Parathyroid adenoma (tissue), 2 donors: ENCODE measurements around the gene POLD4.

Experiments used
- H2AFZ ChIP-seq: fragments of 300-600 bp; sonication (generic); one replicate; pipeline ENCODE4 v1.7.0; 2017; ENCODE audit warnings: antibody characterized with exemption, mild to moderate bottlenecking
- H3K27ac ChIP-seq: fragments of 300-600 bp; sonication (generic); one replicate; pipeline ENCODE4 v1.7.0; 2017
- H3K27me3 ChIP-seq: fragments of 300-600 bp; sonication (generic); one replicate; pipeline ENCODE4 v1.7.0; 2017; ENCODE audit warnings: low read length; ENCODE audit not compliant: control insufficient read depth, insufficient read depth
- H3K36me3 ChIP-seq: fragments of 300-600 bp; sonication (generic); one replicate; pipeline ENCODE4 v1.7.0; 2017; ENCODE audit warnings: low read length; ENCODE audit not compliant: control insufficient read depth, insufficient read depth
- H3K4me1 ChIP-seq: fragments of 300-600 bp; sonication (generic); one replicate; pipeline ENCODE4 v1.7.0; 2017; ENCODE audit warnings: control low read depth
- H3K4me2 ChIP-seq: fragments of 300-600 bp; sonication (generic); one replicate; pipeline ENCODE4 v1.7.0; 2017; ENCODE audit warnings: low read length
- H3K4me3 ChIP-seq: fragments of 300-600 bp; sonication (generic); one replicate; pipeline ENCODE4 v1.7.0; 2017; ENCODE audit warnings: low read depth, low read length
- H3K79me2 ChIP-seq: fragments of 300-600 bp; sonication (generic); one replicate; pipeline ENCODE4 v1.7.0; 2017; ENCODE audit warnings: control low read depth
- H3K9ac ChIP-seq: fragments of 300-600 bp; sonication (generic); one replicate; pipeline ENCODE4 v1.7.0; 2017; ENCODE audit warnings: mild to moderate bottlenecking
- H3K9me3 ChIP-seq: fragments of 300-600 bp; sonication (generic); one replicate; pipeline ENCODE4 v1.7.0; 2017; ENCODE audit warnings: low read length; ENCODE audit not compliant: control insufficient read depth
- TF ChIP-seq, protein P1 (sequence below): fragments of 300-600 bp; sonication (generic); IDR thresholded peaks from one replicate; pipeline ENCODE4 v1.7.0; 2017; ENCODE audit warnings: antibody characterized with exemption, mild to moderate bottlenecking
- donor health status: primary hyperparathyroidism.

Gene POLD4

DNA sequence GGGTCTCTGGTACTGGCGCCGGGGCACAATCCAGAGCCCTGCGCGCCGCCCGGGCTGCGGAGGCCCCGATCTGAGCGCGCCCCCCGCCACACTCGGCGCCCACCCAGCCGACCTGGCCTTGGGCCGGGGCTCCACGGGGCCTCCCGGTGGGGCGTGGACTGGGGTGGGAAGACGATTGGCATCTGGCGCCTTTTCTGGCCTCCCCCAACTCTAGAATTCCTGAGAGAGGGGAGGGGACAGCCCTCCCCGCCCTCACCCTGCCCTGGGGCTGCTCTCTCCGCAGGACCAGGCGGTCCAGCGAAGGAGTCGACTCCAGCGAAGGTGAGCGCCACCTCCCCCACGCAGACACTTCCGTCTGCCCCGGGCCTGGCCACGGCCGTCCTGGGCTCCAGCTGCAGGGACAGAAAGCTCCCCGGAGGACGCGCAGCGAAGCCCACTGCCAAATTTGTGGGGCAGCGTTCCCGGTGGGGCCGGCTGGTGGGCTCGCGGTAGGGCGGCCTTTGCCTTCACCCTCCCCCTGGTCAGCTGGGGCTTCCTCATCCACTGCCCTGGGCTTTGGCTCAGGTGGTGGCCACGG, 49.4 kb downstream of the POLD4 start:
- Histone ChIP-seq H3K9ac (no peak overlapping the region), H3K27ac (no peak overlapping the region), H3K4me1 (no peaks in the 10 kb centered on the region)

DNA sequence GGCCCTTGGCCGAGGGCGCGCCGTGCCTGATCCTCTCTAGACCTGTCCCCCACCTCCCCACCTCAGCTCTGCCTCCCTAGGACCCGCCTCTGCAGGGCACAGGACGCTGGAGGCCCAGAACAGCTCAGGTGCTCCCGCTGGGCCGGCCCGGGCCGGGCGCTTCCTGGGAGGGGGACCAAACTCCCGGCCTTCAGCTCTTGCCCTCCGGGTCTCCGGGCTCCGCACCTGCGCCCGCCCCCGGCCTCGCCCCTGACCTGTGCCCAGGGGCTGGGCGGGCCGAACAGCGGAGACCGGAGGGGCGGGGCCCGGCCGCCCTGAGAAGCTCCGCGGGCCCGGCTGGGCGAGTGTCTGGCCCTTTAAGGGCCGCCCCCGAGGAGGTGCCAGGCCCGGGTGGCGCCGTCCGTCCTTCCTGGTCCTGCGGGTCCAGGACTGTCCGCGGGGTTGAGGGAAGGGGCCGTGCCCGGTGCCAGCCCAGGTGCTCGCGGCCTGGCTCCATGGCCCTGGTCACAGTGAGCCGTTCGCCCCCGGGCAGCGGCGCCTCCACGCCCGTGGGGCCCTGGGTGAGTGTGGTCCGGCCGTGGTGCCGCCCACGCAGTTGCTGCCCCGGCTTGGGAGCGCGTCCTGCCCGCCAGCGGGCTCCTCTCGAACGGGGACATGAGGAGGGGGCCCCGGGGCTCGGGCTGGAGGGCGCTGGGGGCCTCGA, 50.1 kb downstream of the POLD4 start, which contains the start of gene SSH3:
SSH3 (plus strand) TSS at position 399 of the 703 bp plus-strand sequence; CDS start at position 495, 96 bp downstream.
- Histone ChIP-seq H3K27ac (peak within 1 kb of the TSS; percentile 37), H3K4me1 (no peaks in the 10 kb centered on the region), H3K36me3 (no peaks in the 10 kb centered on the region), H3K27me3 (no peaks in the 10 kb centered on the region), H3K4me2 (peak within 1 kb of the TSS; percentile 91), H3K4me3 (peak within 1 kb of the TSS; percentile 68), H3K9me3 (no peaks in the 10 kb centered on the region), H2AFZ (peak within 1 kb of the TSS; percentile 44), H3K9ac (no peak within 1 kb of the TSS), H3K79me2 (no peaks in the 10 kb centered on the region)
- TF ChIP-seq, protein P1, sequence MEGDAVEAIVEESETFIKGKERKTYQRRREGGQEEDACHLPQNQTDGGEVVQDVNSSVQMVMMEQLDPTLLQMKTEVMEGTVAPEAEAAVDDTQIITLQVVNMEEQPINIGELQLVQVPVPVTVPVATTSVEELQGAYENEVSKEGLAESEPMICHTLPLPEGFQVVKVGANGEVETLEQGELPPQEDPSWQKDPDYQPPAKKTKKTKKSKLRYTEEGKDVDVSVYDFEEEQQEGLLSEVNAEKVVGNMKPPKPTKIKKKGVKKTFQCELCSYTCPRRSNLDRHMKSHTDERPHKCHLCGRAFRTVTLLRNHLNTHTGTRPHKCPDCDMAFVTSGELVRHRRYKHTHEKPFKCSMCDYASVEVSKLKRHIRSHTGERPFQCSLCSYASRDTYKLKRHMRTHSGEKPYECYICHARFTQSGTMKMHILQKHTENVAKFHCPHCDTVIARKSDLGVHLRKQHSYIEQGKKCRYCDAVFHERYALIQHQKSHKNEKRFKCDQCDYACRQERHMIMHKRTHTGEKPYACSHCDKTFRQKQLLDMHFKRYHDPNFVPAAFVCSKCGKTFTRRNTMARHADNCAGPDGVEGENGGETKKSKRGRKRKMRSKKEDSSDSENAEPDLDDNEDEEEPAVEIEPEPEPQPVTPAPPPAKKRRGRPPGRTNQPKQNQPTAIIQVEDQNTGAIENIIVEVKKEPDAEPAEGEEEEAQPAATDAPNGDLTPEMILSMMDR: no peak

More for the DNA sequence above, 49.4 kb downstream of the POLD4 start:
- Histone ChIP-seq H3K4me2 (peak overlapping the region; percentile 91), H3K79me2 (no peaks in the 10 kb centered on the region), H3K27me3 (no peaks in the 10 kb centered on the region), H3K4me3 (peak overlapping the region; percentile 68), H3K9me3 (no peaks in the 10 kb centered on the region), H3K36me3 (no peaks in the 10 kb centered on the region), H2AFZ (peak overlapping the region; percentile 44)
- TF ChIP-seq, protein P1: no peak

DNA sequence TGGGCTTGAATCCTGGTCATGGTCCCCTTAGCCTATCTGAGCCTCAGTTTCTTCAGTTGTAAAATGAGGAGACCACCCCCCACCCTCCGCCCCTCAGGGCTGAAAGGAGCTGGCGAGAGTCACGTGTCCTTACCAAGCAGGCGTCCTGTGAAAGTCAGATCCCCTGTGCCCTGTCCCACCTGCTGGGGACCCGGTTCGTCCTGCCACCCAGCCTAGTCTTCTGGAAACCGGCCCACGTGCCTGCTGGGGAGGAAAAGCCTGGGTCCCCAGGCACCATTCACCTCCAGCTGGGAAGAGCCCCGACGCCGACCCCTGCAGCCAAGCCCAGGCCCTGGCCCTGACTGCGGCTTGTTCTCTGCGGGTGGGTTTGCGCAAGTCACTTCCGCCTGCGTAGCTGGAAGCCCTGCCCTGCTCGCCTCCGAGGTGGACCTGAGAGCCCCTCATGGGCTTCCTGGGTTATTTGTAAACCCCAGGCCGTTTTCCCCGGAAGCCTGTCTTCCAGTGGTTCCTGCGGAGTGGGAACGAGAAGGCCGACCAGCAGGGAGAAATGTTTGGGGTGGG, 50.7 kb downstream of the POLD4 start:
- Histone ChIP-seq H3K79me2 (no peaks in the 10 kb centered on the region), H3K4me2 (peak overlapping the region; percentile 91), H3K36me3 (no peaks in the 10 kb centered on the region), H3K27me3 (no peaks in the 10 kb centered on the region), H2AFZ (peak overlapping the region; percentile 44), H3K9ac (no peak overlapping the region), H3K9me3 (no peaks in the 10 kb centered on the region), H3K4me3 (peak overlapping the region; percentile 68), H3K4me1 (no peaks in the 10 kb centered on the region), H3K27ac (peak overlapping the region; percentile 37)
- TF ChIP-seq, protein P1: no peak

DNA sequence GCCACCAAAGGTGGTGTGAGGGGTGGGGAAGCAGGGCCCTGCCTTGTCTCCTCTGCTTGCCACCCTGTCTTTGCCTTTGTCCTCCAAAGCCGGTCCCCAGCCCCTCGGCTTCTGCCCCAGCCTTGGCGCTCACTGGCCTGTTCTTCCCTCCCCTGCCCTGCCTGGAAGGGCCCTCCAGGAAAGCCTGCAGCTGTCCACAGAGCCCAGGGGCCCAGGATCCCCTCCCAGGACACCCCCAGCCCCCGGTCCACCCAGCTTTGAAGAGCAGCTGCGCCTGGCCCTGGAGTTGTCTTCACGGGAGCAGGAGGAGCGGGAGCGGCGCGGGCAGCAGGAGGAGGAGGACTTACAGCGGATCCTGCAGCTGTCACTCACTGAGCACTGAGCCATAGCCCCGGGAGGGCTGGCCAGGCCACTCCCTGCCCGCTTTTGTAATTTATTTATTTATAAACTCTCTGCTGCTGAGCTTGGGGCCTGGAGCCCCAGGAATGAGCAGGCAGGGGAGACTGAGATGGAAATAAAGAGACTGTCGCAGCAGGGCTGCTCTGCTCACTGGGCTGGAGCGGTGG, 51.3 kb downstream of the POLD4 start:
- TF ChIP-seq, protein P1: no peak
- no peaks in the 10 kb centered on the region for H3K36me3 ChIP-seq
- H3K4me2 ChIP-seq: peak overlapping the region; percentile 91
- H3K27ac ChIP-seq: peak overlapping the region; percentile 37
- H3K9me3 ChIP-seq: no peaks in the 10 kb centered on the region
- no peaks in the 10 kb centered on the region for H3K4me1 ChIP-seq
- H3K79me2 ChIP-seq: no peaks in the 10 kb centered on the region
- H3K27me3 ChIP-seq: no peaks in the 10 kb centered on the region
- H2AFZ ChIP-seq: no peak overlapping the region
- H3K9ac ChIP-seq: no peak overlapping the region
- H3K4me3 ChIP-seq: peak overlapping the region; percentile 68
